OCI-LY3 (cell line): Measurements from ENCODE around the gene SPSB3.

ENCODE experiments used
- H2AFZ ChIP-seq: fragments of 200-600, 300-600 bp; shearing (Covaris generic); 2 replicates; pipeline ENCODE4 v1.6.0; 2014; ENCODE audit warnings: antibody characterized with exemption, low read depth, low read length
- H3K27ac ChIP-seq: fragments of 200-600, 300-600 bp; sonication (generic); 2 replicates; pipeline ENCODE4 v1.5.1; 2014; ENCODE audit warnings: mild to moderate bottlenecking, low read length, moderate library complexity, mixed read lengths
- H3K27me3 ChIP-seq: fragments of 200-600, 300-600 bp; sonication (generic); 2 replicates; pipeline ENCODE4 v1.6.1; 2014; ENCODE audit warnings: low read depth, low read length, mixed read lengths
- H3K36me3 ChIP-seq: fragments of 200-600, 300-600 bp; sonication (generic); replicated peaks from 2 replicates; pipeline ENCODE3; 2014; ENCODE audit warnings: low read depth, low read length, mixed read lengths
- H3K4me1 ChIP-seq: fragments of 300-600, 200-600 bp; sonication (generic); 2 replicates; pipeline ENCODE4 v1.6.1; 2014; ENCODE audit warnings: low read length, mixed read lengths
- H3K4me2 ChIP-seq: fragments of 200-600, 300-600 bp; sonication (generic); 2 replicates; pipeline ENCODE4 v1.6.1; 2014; ENCODE audit warnings: low read length, mixed read lengths
- H3K4me3 ChIP-seq: fragments of 300-600, 200-600 bp; sonication (generic); 2 replicates; pipeline ENCODE4 v1.5.1; 2014; ENCODE audit warnings: antibody characterized with exemption, mild to moderate bottlenecking, low read length, moderate library complexity
- H3K79me2 ChIP-seq: fragments of 300-600, 200-600 bp; shearing (Covaris generic); 2 replicates; pipeline ENCODE4 v1.6.1; 2014; ENCODE audit warnings: mild to moderate bottlenecking, low read length, mixed read lengths
- H3K9ac ChIP-seq: fragments of 300-600, 200-600 bp; shearing (Covaris generic); 2 replicates; pipeline ENCODE4 v1.6.0; 2014; ENCODE audit warnings: mild to moderate bottlenecking, low read length, moderate library complexity
- H3K9me3 ChIP-seq: fragments of 200-600, 300-600 bp; shearing (Covaris generic); 2 replicates; pipeline ENCODE4 v1.6.1; 2014; ENCODE audit warnings: low read length, mixed read lengths; ENCODE audit not compliant: insufficient read depth
- H4K20me1 ChIP-seq: fragments of 200-600, 300-600 bp; sonication (generic); 2 replicates; pipeline ENCODE4 v1.6.1; 2016; ENCODE audit warnings: low read length, mixed read lengths; ENCODE audit not compliant: insufficient read depth
- CTCF ChIP-seq: fragments of 200-600, 300-600 bp; sonication (generic); IDR thresholded peaks from 2 replicates; pipeline ENCODE4 v1.5.1; 2014; ENCODE audit warnings: antibody characterized with exemption, low read length, low read depth
- EZH2phosphoT487 ChIP-seq: fragments of 200-600 bp; shearing (Covaris generic); IDR thresholded peaks from 2 replicates; pipeline ENCODE4 v1.6.1; 2018; ENCODE audit warnings: antibody characterized with exemption, mixed run types, low read depth

Gene SPSB3

GRCh38 chr16:1792836-1793577, 10.6 kb upstream of the SPSB3 start:
- no peak overlapping the region for H3K4me3 ChIP-seq
- H2AFZ ChIP-seq: no peak overlapping the region
- no peaks in the 10 kb centered on the region for H3K27me3 ChIP-seq
- H3K4me1 ChIP-seq: no peaks in the 10 kb centered on the region
- no peaks in the 10 kb centered on the region for H3K79me2 ChIP-seq
- TF ChIP-seq CTCF (no peak), EZH2phosphoT487 (no peak)
- no peaks in the 10 kb centered on the region for H4K20me1 ChIP-seq
- no peaks in the 10 kb centered on the region for H3K36me3 ChIP-seq
- no peak overlapping the region for H3K4me2 ChIP-seq
- no peak overlapping the region for H3K27ac ChIP-seq
- no peaks in the 10 kb centered on the region for H3K9me3 ChIP-seq
- no peak overlapping the region for H3K9ac ChIP-seq

GRCh38 chr16:1791943-1792812, 9.8 kb upstream of the SPSB3 start:
- no peak for TF ChIP-seq CTCF
- TF ChIP-seq EZH2phosphoT487: no peak
- H2AFZ ChIP-seq: no peak overlapping the region
- no peaks in the 10 kb centered on the region for H3K9me3 ChIP-seq
- peaks cover 6% of the 10 kb centered on the region; the same call in 1 of the 2 replicates for H3K79me2 ChIP-seq
- H3K36me3 ChIP-seq: no peaks in the 10 kb centered on the region
- no peak overlapping the region for H3K4me2 ChIP-seq
- no peaks in the 10 kb centered on the region for H4K20me1 ChIP-seq
- H3K4me3 ChIP-seq: no peak overlapping the region
- H3K9ac ChIP-seq: no peak overlapping the region
- H3K4me1 ChIP-seq: no peaks in the 10 kb centered on the region
- H3K27me3 ChIP-seq: no peaks in the 10 kb centered on the region
- H3K27ac ChIP-seq: no peak overlapping the region

GRCh38 chr16:1791256-1791942, 9.0 kb upstream of the SPSB3 start:
- H3K79me2 ChIP-seq: peaks cover 13% of the 10 kb centered on the region
- H3K9me3 ChIP-seq: no peaks in the 10 kb centered on the region
- no peaks in the 10 kb centered on the region for H3K4me1 ChIP-seq
- no peaks in the 10 kb centered on the region for H3K36me3 ChIP-seq
- TF ChIP-seq EZH2phosphoT487 (no peak), CTCF (no peak)
- H2AFZ ChIP-seq: no peak overlapping the region
- no peaks in the 10 kb centered on the region for H3K27me3 ChIP-seq
- H4K20me1 ChIP-seq: no peaks in the 10 kb centered on the region
- H3K9ac ChIP-seq: no peak overlapping the region
- no peak overlapping the region for H3K4me3 ChIP-seq
- H3K27ac ChIP-seq: no peak overlapping the region
- no peak overlapping the region for H3K4me2 ChIP-seq
